HepG2 (cell line): ENCODE measurements around the gene NDRG2. TPM values are rescaled to one million over a fixed set of nuclear protein-coding genes. Genes with fewer than 3 reads are reported as not detected.
A peak's percentile ranks its signal among the peaks of the same experiment; 100 is the strongest.

ENCODE experiments used
- AFF4 ChIP-seq: sonication (generic); formaldehyde crosslinking; IDR thresholded peaks from 2 replicates; pipeline ENCODE4 v1.4.0; 2020; ENCODE audit warnings: missing genetic modification reagents
- AHDC1 ChIP-seq: sonication (generic); formaldehyde crosslinking; IDR thresholded peaks from 2 replicates; pipeline ENCODE4 v1.5.1; 2020; ENCODE audit warnings: mild to moderate bottlenecking, missing genetic modification reagents, borderline replicate concordance
- BRD4 ChIP-seq: sonication (generic); formaldehyde crosslinking; IDR thresholded peaks from 2 replicates; pipeline ENCODE4 v1.4.0; 2020; ENCODE audit warnings: missing genetic modification reagents
- CEBPB ChIP-seq: IDR thresholded peaks from 2 replicates; pipeline ENCODE4 v1.6.1; 2011; ENCODE audit warnings: low read depth, low read length, improper control_type of control experiment, borderline replicate concordance
- FOXK1 ChIP-seq: sonication (generic); formaldehyde crosslinking; IDR thresholded peaks from 2 replicates; pipeline ENCODE4 v1.4.0; 2020; ENCODE audit warnings: low read depth, missing genetic modification reagents, borderline replicate concordance
- GATAD2A ChIP-seq: IDR thresholded peaks from 2 replicates; pipeline ENCODE4 v1.6.1; 2016
- GLMP ChIP-seq: sonication (generic); formaldehyde crosslinking; IDR thresholded peaks from 2 replicates; pipeline ENCODE4 v1.9.0; 2021; ENCODE audit warnings: missing genetic modification reagents, mild to moderate bottlenecking, borderline replicate concordance
- KDM3A ChIP-seq: IDR thresholded peaks from 2 replicates; pipeline ENCODE4 v1.6.1; 2018; ENCODE audit warnings: low read depth, missing compliant biosample characterization
- MAZ ChIP-seq, 2 experiments: sonication (generic) in 1 of 2; formaldehyde crosslinking in 1 of 2; IDR thresholded peaks; 2 replicates each; pipeline versions ENCODE4 v1.5.0 to v1.6.1; 2012 to 2020; ENCODE audit warnings: low read depth in 2 of 2, mild to moderate bottlenecking in 2 of 2, borderline replicate concordance in 1 of 2, improper control_type of control experiment in 1 of 2, low read length in 1 of 2, missing genetic modification reagents in 1 of 2, moderate library complexity in 1 of 2
- SNAPC2 ChIP-seq: sonication (generic); formaldehyde crosslinking; IDR thresholded peaks from 2 replicates; pipeline ENCODE4 v1.8.1; 2022; ENCODE audit warnings: mild to moderate bottlenecking, missing genetic modification reagents
- ZBTB20 ChIP-seq: sonication (generic); formaldehyde crosslinking; IDR thresholded peaks from 2 replicates; pipeline ENCODE4 v1.8.1; 2023; ENCODE audit warnings: missing genetic modification reagents, low read depth, mild to moderate bottlenecking, borderline replicate concordance
- ZNF572 ChIP-seq: sonication (generic); formaldehyde crosslinking; IDR thresholded peaks from 2 replicates; pipeline ENCODE4 v1.5.1; 2020; ENCODE audit warnings: mild to moderate bottlenecking, missing genetic modification reagents
- ZNF709 ChIP-seq: sonication (generic); formaldehyde crosslinking; IDR thresholded peaks from 2 replicates; pipeline ENCODE4 v1.5.0; 2020; ENCODE audit warnings: mild to moderate bottlenecking, missing genetic modification reagents
- polyA plus RNA-seq, 8 experiments: library from polyadenylated mRNA; depleted of rRNA in 3 of 8; stranded (reverse) in 7 of 8; unstranded in 1 of 8; fragments of >200 nt; fragmentation: Illumina TruSeq in 4 of 8; extraction: Trizol in 4 of 8; gene quantifications; 2 replicates each; pipeline versions ENCODE4 v1.2.1 to v1.2.3, GENCODE V29; 2011 to 2016; ENCODE audit warnings: low read depth in 4 of 8, missing spikeins in 1 of 8, mixed read lengths in 1 of 8; ENCODE audit not compliant: insufficient read depth in 1 of 8
- total RNA-seq, 5 experiments: library from RNA; depleted of rRNA; stranded (reverse); fragments of >200 nt; fragmentation: Illumina TruSeq; extraction: Trizol; gene quantifications; 2 replicates each; pipeline ENCODE4 v1.2.3, GENCODE V29; 2016; ENCODE audit warnings: low read depth in 1 of 5

Gene NDRG2
- total and polyA plus RNA-seq, 2 of the 13 experiments (the other 11 are each of a cell fraction or from before 2014, with no cell fraction given), result 27.2 to 189 TPM

GRCh38 chr14:21060614-21061346, 35.9 kb upstream of the NDRG2 start (continued):
- TF ChIP-seq AHDC1 (CRISPR knock-in tag), result no peak
- no peak for TF ChIP-seq AFF4 (CRISPR knock-in tag)
- 0 out of 2 replicates have a peak, but pooled peaks have one; percentile 26 for TF ChIP-seq GATAD2A (CRISPR knock-in tag)
- TF ChIP-seq GLMP (CRISPR knock-in tag), result no peak
- 0 out of 2 replicates have a peak, but pooled peaks have one; percentile 20 for TF ChIP-seq FOXK1 (CRISPR knock-in tag)
- no peak for TF ChIP-seq SNAPC2 (CRISPR knock-in tag)
- TF ChIP-seq MAZ (IDR thresholded peaks at IDR 0.05; ENCODE audit: borderline replicate concordance, low read depth, low read length), result no peak
- 0 out of 2 replicates have a peak, but pooled peaks have one; percentile 25 for TF ChIP-seq MAZ (CRISPR knock-in tag; IDR thresholded peaks at IDR 0.05; ENCODE audit: low read depth)
- no peak for TF ChIP-seq ZNF572 (CRISPR knock-in tag)
- TF ChIP-seq ZNF709, result 0 out of 2 replicates have a peak, but pooled peaks have one; percentile 56
- no peak for TF ChIP-seq BRD4 (CRISPR knock-in tag)
- TF ChIP-seq CEBPB, result peak; percentile 71; the same call in 1 of the 2 replicates
- 0 out of 2 replicates have a peak, but pooled peaks have one; percentile 46 for TF ChIP-seq ZBTB20 (CRISPR knock-in tag)
- TF ChIP-seq KDM3A (CRISPR knock-in tag), result no peak
